Body of pancreas (tissue), 4 donors: Measurements from ENCODE around the gene OR52R1. TPM values are rescaled to one million over a fixed set of nuclear protein-coding genes. Genes with fewer than 3 reads are reported as not detected.
"Not testable (repeated sequence)": the region's sequence is repeated elsewhere in the genome, so short reads cannot be mapped to it uniquely, and the experiment has no call there.

Experiments used
- ATAC-seq: fragments of 150-250 bp; one replicate; pipeline ENCODE4 v1.9.1; 2016
- DNase-seq, 4 donors: peaks; one replicate each; pipeline ENCODE4 v3.0.0-alpha.2; 2019
- H3K27ac ChIP-seq, 4 donors: fragments of 200-600 bp; sonication (generic); 1 replicate in 3 of 4; 2 replicates in 1 of 4; pipeline versions ENCODE4 v1.5.1 to v1.6.1; 2016 to 2019; ENCODE audit warnings: mild to moderate bottlenecking in 1 of 4, mixed read lengths in 1 of 4, moderate library complexity in 1 of 4
- H3K27me3 ChIP-seq, 2 donors: fragments of 200-600 bp; sonication (generic); one replicate each; pipeline ENCODE4 v1.6.0; 2016; ENCODE audit warnings: mild to moderate bottlenecking in 1 of 2
- H3K36me3 ChIP-seq, 2 donors: fragments of 200-600 bp; sonication (generic); replicated peaks in 1 of 2; 2 replicates each; pipeline ENCODE4 v1.5.1; 2016; ENCODE audit warnings: low read depth in 2 of 2; ENCODE audit not compliant: insufficient read depth in 1 of 2
- H3K4me1 ChIP-seq: fragments of 200-600 bp; sonication (generic); one replicate; pipeline ENCODE4 v1.6.0; 2016
- H3K4me3 ChIP-seq, 2 donors: fragments of 200-600 bp; sonication (generic); 1 replicate in 1 of 2; 2 replicates in 1 of 2; pipeline ENCODE4 v1.5.1; 2016 to 2019
- H3K9me3 ChIP-seq, 3 donors: fragments of 200-600 bp; sonication (generic); 1 replicate in 2 of 3; 2 replicates in 1 of 3; pipeline ENCODE4 v1.5.1; 2016
- POLR2A ChIP-seq, 3 donors: fragments of 450-650 bp; IDR thresholded peaks; one replicate each; pipeline ENCODE4 v1.6.1; 2016; ENCODE audit warnings: antibody characterized with exemption in 3 of 3, mild to moderate bottlenecking in 2 of 3
- WGBS, 2 donors: methylation state at CpG; one replicate each; pipeline ENCODE4 v1.1.5; 2017; 5-methylcytosine and 5-hydroxymethylcytosine counted together
- intact Hi-C: fragments of 100-400 bp; cut with DNase I; formaldehyde crosslinking; loops from one replicate; pipeline ENCODE4 v1.15.1; 2023
- total RNA-seq, 2 donors: library from RNA; depleted of rRNA; stranded (reverse); fragments of >200 nt; gene quantifications; one replicate each; pipeline ENCODE4 v1.1.0, GENCODE V29; 2016
- TF ChIP-seq, protein P1 (sequence below), 7 experiments: fragments of 450-650 bp in 4 of 7; fragments of 200-600 bp in 3 of 7; sonication (generic) in 3 of 7; IDR thresholded peaks; one replicate each; pipeline ENCODE4 v1.5.1; 2016 to 2019; ENCODE audit warnings: antibody characterized with exemption in 7 of 7

OR52R1 gene
- total RNA-seq, 2 donors from 2014 or later: not detected

DNA sequence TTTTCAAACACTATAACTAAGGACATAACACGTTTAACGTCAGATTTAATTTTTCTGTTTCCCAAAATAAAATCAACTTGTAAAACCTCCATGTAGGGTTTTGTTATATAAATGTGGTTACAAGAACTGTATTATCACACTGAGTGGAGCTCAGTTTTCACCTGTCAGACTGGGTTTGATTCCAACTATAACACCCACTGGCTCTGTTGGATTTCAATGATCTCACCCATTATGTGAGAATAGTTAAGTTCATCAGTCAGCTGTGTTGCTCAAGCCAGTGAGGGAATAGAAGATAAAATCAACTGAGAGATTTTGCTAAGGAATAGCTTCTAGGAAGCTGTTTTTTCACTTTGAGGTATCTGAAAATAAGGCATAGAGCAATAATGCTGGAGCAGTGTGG lies 5.1 kb upstream of the OR52R1 start:
- Histone ChIP-seq H3K27me3 (no peaks in the 10 kb centered on the region), H3K27ac (no peak overlapping the region), H3K36me3 (no peaks in the 10 kb centered on the region), H3K4me3 (no peak overlapping the region), H3K4me1 (no peaks in the 10 kb centered on the region), H3K9me3 (no peaks in the 10 kb centered on the region)
- TF ChIP-seq, protein P1, sequence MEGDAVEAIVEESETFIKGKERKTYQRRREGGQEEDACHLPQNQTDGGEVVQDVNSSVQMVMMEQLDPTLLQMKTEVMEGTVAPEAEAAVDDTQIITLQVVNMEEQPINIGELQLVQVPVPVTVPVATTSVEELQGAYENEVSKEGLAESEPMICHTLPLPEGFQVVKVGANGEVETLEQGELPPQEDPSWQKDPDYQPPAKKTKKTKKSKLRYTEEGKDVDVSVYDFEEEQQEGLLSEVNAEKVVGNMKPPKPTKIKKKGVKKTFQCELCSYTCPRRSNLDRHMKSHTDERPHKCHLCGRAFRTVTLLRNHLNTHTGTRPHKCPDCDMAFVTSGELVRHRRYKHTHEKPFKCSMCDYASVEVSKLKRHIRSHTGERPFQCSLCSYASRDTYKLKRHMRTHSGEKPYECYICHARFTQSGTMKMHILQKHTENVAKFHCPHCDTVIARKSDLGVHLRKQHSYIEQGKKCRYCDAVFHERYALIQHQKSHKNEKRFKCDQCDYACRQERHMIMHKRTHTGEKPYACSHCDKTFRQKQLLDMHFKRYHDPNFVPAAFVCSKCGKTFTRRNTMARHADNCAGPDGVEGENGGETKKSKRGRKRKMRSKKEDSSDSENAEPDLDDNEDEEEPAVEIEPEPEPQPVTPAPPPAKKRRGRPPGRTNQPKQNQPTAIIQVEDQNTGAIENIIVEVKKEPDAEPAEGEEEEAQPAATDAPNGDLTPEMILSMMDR (IDR thresholded peaks at IDR 0.05): no peak
- TF ChIP-seq POLR2A (IDR thresholded peaks at IDR 0.05): no peak
- 73 to 83% methylated on average over 2 of the region's 2 CpGs for WGBS, 2 donors
- DNase-seq (no peak), ATAC-seq (no peak)
- intact Hi-C loops: no loop called here

DNA sequence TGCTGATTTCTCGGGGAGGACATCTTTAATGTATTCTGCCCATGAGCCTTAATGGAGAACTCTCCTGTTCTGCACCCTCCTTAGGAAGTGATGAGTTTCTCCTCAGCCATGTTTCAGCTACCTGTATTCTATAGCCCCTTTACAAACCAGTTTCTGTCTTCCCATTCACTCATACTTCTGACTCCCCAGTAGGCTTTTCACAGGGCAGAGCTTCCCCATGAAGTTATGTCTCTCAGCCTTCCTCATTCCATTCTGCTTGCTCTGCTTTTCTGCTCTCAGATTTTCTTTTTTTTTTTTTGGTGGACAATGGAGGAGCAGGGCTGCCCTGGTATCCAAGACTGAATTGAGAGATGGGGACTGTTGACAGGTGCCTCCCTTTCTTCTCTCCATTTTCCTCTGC lies 4.3 kb upstream of the OR52R1 start:
- no peaks in the 10 kb centered on the region for H3K4me1 ChIP-seq
- TF ChIP-seq POLR2A (IDR thresholded peaks at IDR 0.05): no peak
- TF ChIP-seq, protein P1 (IDR thresholded peaks at IDR 0.05): no peak
- ATAC-seq (no peak), DNase-seq (no peak)
- WGBS, 2 donors: 55 to 70% methylated on average over 1 of the region's 1 CpG
- H3K27ac ChIP-seq: no peak overlapping the region
- no peaks in the 10 kb centered on the region for H3K27me3 ChIP-seq
- no peaks in the 10 kb centered on the region for H3K9me3 ChIP-seq
- intact Hi-C loops: no loop called here
- H3K4me3 ChIP-seq: no peak overlapping the region
- no peaks in the 10 kb centered on the region for H3K36me3 ChIP-seq

DNA sequence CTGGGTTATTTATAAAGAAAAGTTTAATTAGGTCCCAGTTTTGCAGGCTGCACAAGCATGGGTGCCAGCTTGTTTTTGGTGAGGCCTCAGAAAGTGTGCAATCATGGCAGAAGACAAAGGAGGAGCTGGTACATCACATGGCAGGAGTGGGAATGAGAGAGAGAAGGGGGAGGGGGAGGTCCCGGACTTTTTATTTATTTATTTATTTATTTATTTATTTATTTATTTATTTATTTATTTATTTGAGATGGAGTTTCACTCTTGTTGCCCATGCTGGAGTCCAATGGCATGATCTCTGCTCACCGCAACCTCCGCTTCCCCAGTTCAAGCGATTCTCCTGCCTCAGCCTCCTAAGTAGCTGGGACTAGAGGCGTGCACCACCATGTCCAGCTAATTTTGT lies 2.9 kb downstream of the OR52R1 start:
- H3K9me3 ChIP-seq, intact Hi-C loops, H3K27me3 ChIP-seq, DNase-seq, H3K4me1 ChIP-seq, H3K4me3 ChIP-seq, ATAC-seq, H3K27ac ChIP-seq, H3K36me3 ChIP-seq: not testable (repeated sequence)
- 92 to 97% methylated on average over 5 of the region's 5 CpGs for WGBS, 2 donors

DNA sequence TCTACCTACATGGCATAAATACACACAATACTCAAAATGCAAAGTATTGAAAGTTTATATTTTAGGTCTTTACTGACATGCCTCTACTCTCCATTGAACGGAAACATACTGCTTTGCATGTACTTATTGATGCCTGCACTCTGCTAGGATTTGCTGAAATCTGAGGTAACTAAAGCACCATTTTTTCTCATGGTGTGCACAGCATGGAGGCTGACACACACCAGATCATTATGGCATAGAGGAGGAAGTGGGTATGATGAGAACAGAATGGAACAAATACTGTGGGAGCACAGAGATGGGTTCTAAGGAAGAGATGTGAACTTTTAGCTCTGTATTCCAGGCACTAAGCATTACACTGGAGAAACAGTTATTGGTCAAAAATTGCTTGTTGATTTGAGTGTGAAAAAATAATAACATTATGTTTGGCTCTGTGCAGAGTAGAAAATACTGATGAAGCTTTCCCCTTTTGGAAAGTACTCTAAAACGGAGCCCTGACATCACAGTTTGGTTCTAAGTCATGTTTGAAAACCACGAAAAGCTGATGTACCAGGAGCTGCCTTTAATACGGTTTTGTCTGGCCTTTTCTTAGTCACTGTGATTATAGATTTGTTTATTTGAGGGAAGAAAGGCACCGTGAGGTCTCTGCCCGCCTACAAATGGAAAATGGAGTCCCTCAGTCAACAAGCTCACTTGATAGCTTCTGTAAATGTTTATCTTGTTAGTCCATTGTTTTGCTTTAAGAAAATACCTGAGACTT lies 5.6 kb downstream of the OR52R1 start:
- no peak overlapping the region for H3K27ac ChIP-seq

DNA sequence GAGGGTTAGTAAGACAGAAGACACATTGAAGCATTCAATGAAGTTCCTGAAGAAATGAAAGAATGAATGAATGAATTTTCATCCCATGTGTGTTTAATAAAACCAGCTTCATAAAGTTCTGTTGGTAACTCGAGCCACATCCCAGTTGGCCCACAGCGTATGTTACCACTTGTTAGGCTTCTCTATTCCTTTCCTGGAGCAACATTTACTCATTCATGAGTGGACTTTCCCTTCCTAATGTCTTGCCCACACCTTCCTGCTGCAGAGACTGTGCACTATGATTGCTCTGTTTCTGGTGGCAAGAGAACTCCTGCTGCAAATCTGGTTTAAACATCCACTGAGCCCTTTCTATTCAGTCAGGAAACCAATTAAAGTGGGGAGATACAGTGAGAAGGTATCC lies 7.0 kb downstream of the OR52R1 start:
- intact Hi-C loops: no loop called here
- ATAC-seq (no peak), DNase-seq (no peak)

More for the DNA sequence above, 5.6 kb downstream of the OR52R1 start:
- Histone ChIP-seq H3K36me3 (no peaks in the 10 kb centered on the region), H3K9me3 (no peaks in the 10 kb centered on the region), H3K4me1 (no peaks in the 10 kb centered on the region), H3K4me3 (no peak overlapping the region), H3K27me3 (no peaks in the 10 kb centered on the region)
- intact Hi-C loops: no loop called here
- no peak for DNase-seq
- TF ChIP-seq, protein P1 (IDR thresholded peaks at IDR 0.05): no peak
- no peak for TF ChIP-seq POLR2A (IDR thresholded peaks at IDR 0.05)
- WGBS, 2 donors: 52 to 53% methylated on average over 6 of the region's 6 CpGs
- ATAC-seq: no peak

More for the DNA sequence above, 7.0 kb downstream of the OR52R1 start:
- no peaks in the 10 kb centered on the region for H3K36me3 ChIP-seq
- TF ChIP-seq, protein P1 (IDR thresholded peaks at IDR 0.05): no peak
- no peak for TF ChIP-seq POLR2A (IDR thresholded peaks at IDR 0.05)
- no peaks in the 10 kb centered on the region for H3K9me3 ChIP-seq
- H3K27ac ChIP-seq: no peak overlapping the region
- WGBS, 2 donors: 30 to 33% methylated on average over 2 of the region's 2 CpGs
- no peak overlapping the region for H3K4me3 ChIP-seq
- H3K4me1 ChIP-seq: no peaks in the 10 kb centered on the region
- H3K27me3 ChIP-seq: no peaks in the 10 kb centered on the region
